Duodenal mucosa (tissue), 2 donors: Measurements from ENCODE around the gene HINT3.
A peak's percentile ranks its signal among the peaks of the same experiment; 100 is the strongest.

Experiments
- H3K27ac ChIP-seq: one replicate; pipeline ENCODE4 v1.7.0; 2013; ENCODE audit warnings: low read depth, low read length
- H3K27me3 ChIP-seq, 2 donors: one replicate each; pipeline ENCODE4 v1.7.0; 2013; ENCODE audit warnings: low read length in 2 of 2, control low read depth in 1 of 2; ENCODE audit not compliant: insufficient read depth in 2 of 2, control insufficient read depth in 1 of 2
- H3K36me3 ChIP-seq, 2 donors: one replicate each; pipeline ENCODE4 v1.7.0; 2013; ENCODE audit warnings: low read length in 2 of 2, control low read depth in 1 of 2; ENCODE audit not compliant: insufficient read depth in 2 of 2, control insufficient read depth in 1 of 2
- H3K4me1 ChIP-seq, 2 donors: one replicate each; pipeline ENCODE4 v1.7.0; 2013; ENCODE audit warnings: low read length in 2 of 2, control low read depth in 1 of 2; ENCODE audit not compliant: insufficient read depth in 2 of 2, control insufficient read depth in 1 of 2
- H3K4me3 ChIP-seq, 2 donors: one replicate each; pipeline ENCODE4 v1.7.0; 2013; ENCODE audit warnings: low read length in 2 of 2, low read depth in 1 of 2
- H3K9ac ChIP-seq, 2 donors: one replicate each; pipeline ENCODE4 v1.7.0; 2013; ENCODE audit warnings: low read length in 2 of 2, low read depth in 1 of 2
- H3K9me3 ChIP-seq, 2 donors: one replicate each; pipeline ENCODE4 v1.7.0; 2013; ENCODE audit warnings: low read length in 2 of 2, control low read depth in 1 of 2; ENCODE audit not compliant: control insufficient read depth in 1 of 2

Gene HINT3

DNA sequence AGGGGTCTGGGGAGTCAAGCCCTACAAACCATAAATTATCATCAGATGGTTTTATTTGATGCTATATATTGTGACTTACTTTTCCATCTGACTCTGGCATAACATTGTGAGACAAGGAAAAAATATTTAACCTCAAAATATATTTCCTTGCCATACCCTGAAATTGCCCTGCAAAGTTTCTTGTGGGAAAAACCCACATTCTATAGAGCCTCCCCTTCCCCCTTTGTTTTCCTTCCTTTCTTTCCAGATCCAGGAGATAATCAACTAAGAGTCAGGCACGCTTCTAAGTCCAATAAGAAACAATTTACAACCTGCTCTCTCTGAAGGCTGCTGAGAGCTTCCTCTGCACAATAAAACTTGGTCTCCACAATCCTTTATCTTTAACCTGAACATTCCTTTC, 17.5 kb upstream of the HINT3 start:
- H3K9me3 ChIP-seq, result no peaks in the 10 kb centered on the region
- peaks cover 15 to 19% of the 10 kb centered on the region in 2 donors for H3K4me1 ChIP-seq
- no peak overlapping the region for H3K4me3 ChIP-seq
- no peaks in the 10 kb centered on the region for H3K27me3 ChIP-seq
- no peak overlapping the region for H3K27ac ChIP-seq
- no peak overlapping the region for H3K9ac ChIP-seq
- no peaks in the 10 kb centered on the region for H3K36me3 ChIP-seq

DNA sequence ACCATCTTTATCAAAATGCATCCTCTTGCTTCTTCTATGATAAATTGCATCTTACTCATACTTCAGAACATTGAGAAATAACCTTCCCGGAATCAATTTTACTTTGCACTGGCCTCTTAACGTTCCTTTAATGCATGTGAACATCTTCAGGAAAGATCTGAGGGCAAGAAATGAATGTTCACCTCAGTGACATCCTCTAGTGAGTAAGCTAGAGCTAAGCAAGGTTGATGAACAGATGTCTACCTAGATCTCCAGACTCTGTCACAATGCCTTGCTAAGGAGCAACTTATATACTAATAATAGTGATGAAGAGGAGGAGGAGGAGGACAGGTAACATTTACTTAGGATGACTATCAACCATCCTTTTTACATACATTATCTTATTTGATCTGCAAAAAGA, 16.8 kb upstream of the HINT3 start:
- Histone ChIP-seq H3K4me1 (peaks cover 15 to 26% of the 10 kb centered on the region in 2 donors), H3K9me3 (no peaks in the 10 kb centered on the region), H3K27ac (no peak overlapping the region), H3K27me3 (no peaks in the 10 kb centered on the region), H3K36me3 (no peaks in the 10 kb centered on the region), H3K9ac (no peak overlapping the region), H3K4me3 (no peak overlapping the region)

DNA sequence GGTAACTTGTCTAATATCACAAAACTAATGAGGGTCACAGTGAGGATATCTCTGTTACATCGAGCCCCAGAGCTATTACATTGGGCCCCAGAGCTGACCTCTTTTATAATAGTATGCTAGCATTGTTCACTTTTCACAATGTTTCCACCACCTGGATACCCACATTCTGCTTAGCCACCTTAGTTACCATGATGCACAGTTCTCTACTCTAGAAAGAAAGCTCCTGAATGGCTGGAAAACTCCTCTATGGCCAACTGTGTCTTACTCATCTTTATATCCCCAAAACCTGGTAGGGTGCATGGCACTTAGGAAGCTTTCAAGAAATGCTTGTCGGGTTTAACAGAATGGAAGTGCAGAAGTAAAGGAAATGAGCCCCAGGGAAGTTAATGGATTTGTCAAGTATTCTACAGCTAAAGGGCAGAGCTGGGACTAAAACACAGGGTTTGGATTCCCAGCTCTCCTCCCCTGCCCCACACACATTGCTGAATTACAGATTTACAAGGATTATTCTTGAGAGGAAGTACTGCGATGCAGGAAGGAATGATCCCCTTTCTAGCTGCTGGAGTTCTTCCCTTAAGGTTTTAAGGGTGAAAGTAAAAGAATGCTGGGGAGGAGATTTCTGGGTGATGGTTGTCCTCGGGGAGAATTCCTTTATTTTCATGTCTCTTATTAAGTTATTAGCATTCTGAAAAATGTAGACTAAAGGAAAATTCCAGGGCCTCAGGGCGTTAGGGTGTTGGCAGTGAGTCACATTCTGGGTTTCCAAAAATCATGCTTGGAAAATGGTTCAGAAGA, 16.1 kb upstream of the HINT3 start:
- H3K27me3 ChIP-seq, result no peaks in the 10 kb centered on the region
- no peak overlapping the region for H3K9ac ChIP-seq
- H3K27ac ChIP-seq, result no peak overlapping the region

GRCh38 chr6:125942672-125943527, 13.7 kb upstream of the HINT3 start:
- no peaks in the 10 kb centered on the region for H3K36me3 ChIP-seq
- peak overlapping the region; percentile 73 for H3K27ac ChIP-seq
- H3K27me3 ChIP-seq, result no peaks in the 10 kb centered on the region
- peaks cover 38 to 56% of the 10 kb centered on the region in 2 donors for H3K4me1 ChIP-seq
- H3K9ac ChIP-seq, result peak overlapping the region in 1 of 2 donors; percentile 6
- no peaks in the 10 kb centered on the region for H3K9me3 ChIP-seq
- H3K4me3 ChIP-seq, result peak overlapping the region in 1 of 2 donors; percentile 28

More for the DNA sequence above, 16.1 kb upstream of the HINT3 start:
- Histone ChIP-seq H3K4me3 (no peak overlapping the region), H3K36me3 (no peaks in the 10 kb centered on the region), H3K9me3 (no peaks in the 10 kb centered on the region), H3K4me1 (peaks cover 18 to 33% of the 10 kb centered on the region in 2 donors)

DNA sequence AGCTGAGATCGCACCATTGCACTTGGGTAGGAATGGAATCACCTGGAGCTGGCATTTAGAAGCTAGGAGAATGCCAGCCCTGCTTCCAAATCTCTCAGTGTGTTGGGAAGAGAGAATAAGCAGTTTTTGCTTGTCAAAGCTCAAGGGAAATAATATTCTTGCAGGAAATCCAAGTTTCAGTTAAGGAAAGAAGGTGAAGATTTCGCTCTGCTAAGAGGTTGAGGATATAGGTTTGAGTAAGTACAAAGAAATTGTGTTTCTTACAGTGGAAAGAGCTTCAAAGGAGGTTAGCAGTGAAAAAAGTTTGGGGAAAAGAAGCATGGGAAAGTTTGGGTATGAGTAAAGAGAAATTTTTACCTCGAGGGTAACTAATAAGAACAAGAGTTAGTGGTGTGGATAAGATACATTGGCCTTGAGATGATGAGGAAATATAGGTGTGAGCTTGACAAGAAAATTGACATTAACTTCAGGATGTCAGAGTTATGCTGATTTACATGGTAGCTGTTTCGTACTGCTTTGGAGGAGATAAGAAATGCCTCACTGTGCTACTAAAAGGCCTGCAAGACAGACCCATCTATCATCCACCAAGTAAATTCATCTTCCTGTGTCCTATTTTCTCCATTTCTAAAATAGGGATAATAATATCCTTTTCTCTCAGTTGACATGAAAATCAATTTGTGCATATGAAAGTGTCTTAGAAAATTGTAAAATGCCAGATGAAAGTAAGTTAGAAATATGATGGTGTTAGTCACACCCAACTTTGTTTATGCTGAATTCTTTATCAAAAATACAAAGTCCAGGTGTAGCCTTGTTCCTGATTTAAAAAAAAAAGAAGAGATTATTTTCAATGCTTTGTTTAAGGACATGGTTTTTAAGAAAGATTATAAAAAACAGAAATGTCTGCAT, 12.8 kb upstream of the HINT3 start:
- Histone ChIP-seq H3K9me3 (no peaks in the 10 kb centered on the region), H3K4me3 (peak overlapping the region in 1 of 2 donors; percentile 21), H3K36me3 (no peaks in the 10 kb centered on the region), H3K27me3 (no peaks in the 10 kb centered on the region), H3K27ac (peak overlapping the region; percentile 73), H3K4me1 (peaks cover 46 to 64% of the 10 kb centered on the region in 2 donors), H3K9ac (peak overlapping the region; percentile 2 to 6)

- Histone ChIP-seq H3K4me3 (peak overlapping the region in 1 of 2 donors; percentile 21), H3K27ac (peak overlapping the region; percentile 65), H3K27me3 (no peaks in the 10 kb centered on the region), H3K9me3 (no peaks in the 10 kb centered on the region), H3K36me3 (no peaks in the 10 kb centered on the region), H3K4me1 (peaks cover 46 to 67% of the 10 kb centered on the region in 2 donors), H3K9ac (peak overlapping the region in 1 of 2 donors; percentile 6)
These were observed 12.1 kb upstream of the HINT3 start for GRCh38 chr6:125944434-125944816.

GRCh38 chr6:125944896-125945295, 11.7 kb upstream of the HINT3 start:
- Histone ChIP-seq H3K4me3 (no peak overlapping the region), H3K27ac (peak overlapping the region; percentile 51), H3K4me1 (peaks cover 46 to 67% of the 10 kb centered on the region in 2 donors), H3K36me3 (no peaks in the 10 kb centered on the region), H3K9ac (no peak overlapping the region), H3K27me3 (no peaks in the 10 kb centered on the region), H3K9me3 (no peaks in the 10 kb centered on the region)

- Histone ChIP-seq H3K27me3 (no peaks in the 10 kb centered on the region), H3K9ac (no peak overlapping the region), H3K4me1 (peaks cover 46 to 67% of the 10 kb centered on the region in 2 donors), H3K9me3 (no peaks in the 10 kb centered on the region), H3K4me3 (no peak overlapping the region), H3K36me3 (no peaks in the 10 kb centered on the region), H3K27ac (peak overlapping the region; percentile 37)
These were observed 11.0 kb upstream of the HINT3 start for GRCh38 chr6:125945378-125946141.

DNA sequence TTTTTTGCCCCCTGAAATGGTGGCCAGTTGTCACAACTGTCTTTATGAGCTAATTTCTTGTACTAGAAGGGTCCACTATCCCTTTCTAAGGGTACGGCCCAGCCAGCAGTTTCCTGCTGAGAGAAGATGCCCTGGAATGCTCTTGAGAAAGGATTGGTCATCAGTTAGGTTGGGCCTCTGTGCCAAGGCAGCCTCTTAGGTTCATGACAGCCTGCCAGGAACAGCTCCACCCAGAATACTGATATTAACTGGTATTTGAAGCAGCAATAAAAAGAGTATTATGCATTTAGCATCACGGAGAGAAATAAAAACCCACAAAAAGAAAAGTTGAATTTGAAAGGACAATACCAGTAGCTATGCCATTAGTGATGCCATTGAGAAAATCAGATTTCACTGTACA, 9.0 kb upstream of the HINT3 start:
- Histone ChIP-seq H3K9ac (no peak overlapping the region), H3K36me3 (no peaks in the 10 kb centered on the region), H3K4me3 (no peak overlapping the region), H3K27me3 (no peaks in the 10 kb centered on the region), H3K9me3 (no peaks in the 10 kb centered on the region), H3K4me1 (peaks cover 43 to 60% of the 10 kb centered on the region in 2 donors), H3K27ac (no peak overlapping the region)
